GM21576 (cell line): ENCODE measurements around the gene RECQL5.

Experiments used
- ATAC-seq: cut with Tn5 transposase; IDR thresholded peaks from one replicate; pipeline ENCODE4 v1.9.1; 2021; ENCODE audit warnings: mild to moderate bottlenecking, moderate library complexity; ENCODE audit not compliant: unreplicated experiment

Gene RECQL5

GRCh38 chr17:75666959-75667790 is at the start of gene RECQL5, which contains the start of gene SAP30BP:
TSS of gene RECQL5 (minus strand) at chr17:75667154. CDS start at chr17:75666557, 597 bp downstream.
TSS of gene SAP30BP (plus strand) at chr17:75667338. CDS start at chr17:75667373, 35 bp downstream.
- peak; percentile 66 for ATAC-seq

GRCh38 chr17:75712446-75712845 is 45.5 kb upstream of the RECQL5 start:
- no peak for ATAC-seq

- ATAC-seq: no peak
These were observed 40.2 kb upstream of the RECQL5 start for GRCh38 chr17:75707079-75707571.

GRCh38 chr17:75706042-75706728 is 39.2 kb upstream of the RECQL5 start:
- ATAC-seq: no peak

- ATAC-seq: no peak
These were observed 38.3 kb upstream of the RECQL5 start for GRCh38 chr17:75704963-75705875.

GRCh38 chr17:75703591-75703990 is 36.6 kb upstream of the RECQL5 start:
- ATAC-seq: no peak

- ATAC-seq: no peak
These were observed 36.2 kb upstream of the RECQL5 start for GRCh38 chr17:75703191-75703590.

GRCh38 chr17:75701288-75701687 is 34.3 kb upstream of the RECQL5 start:
- ATAC-seq: no peak

GRCh38 chr17:75698659-75699058 is 31.7 kb upstream of the RECQL5 start:
- ATAC-seq: no peak

- no peak for ATAC-seq
These were observed 30.8 kb upstream of the RECQL5 start for GRCh38 chr17:75697651-75698291.

- no peak for ATAC-seq
These were observed 28.9 kb upstream of the RECQL5 start for GRCh38 chr17:75695830-75696271.

GRCh38 chr17:75695141-75695829 is 28.3 kb upstream of the RECQL5 start:
- no peak for ATAC-seq

GRCh38 chr17:75694536-75694935 is 27.6 kb upstream of the RECQL5 start:
- no peak for ATAC-seq

GRCh38 chr17:75693500-75694481 is 26.8 kb upstream of the RECQL5 start:
- no peak for ATAC-seq

GRCh38 chr17:75692976-75693375 is 26.0 kb upstream of the RECQL5 start:
- ATAC-seq: no peak

GRCh38 chr17:75691801-75692626 is 25.1 kb upstream of the RECQL5 start:
- no peak for ATAC-seq

GRCh38 chr17:75691371-75691791 is 24.4 kb upstream of the RECQL5 start:
- ATAC-seq: no peak

GRCh38 chr17:75689441-75689873 is 22.5 kb upstream of the RECQL5 start:
- ATAC-seq: peak; percentile 46
